PC-9 (cell line): ENCODE measurements around the gene SF3B4. TPM values are rescaled to one million over a fixed set of nuclear protein-coding genes. Genes with fewer than 3 reads are reported as not detected.

Experiments
- BruUV-seq: library from RNA; stranded (reverse); fragments of 400-500 nt; replicated peaks from 2 replicates; lab custom pipeline; 2021; lab: Mats Ljungman, UMichigan
- CTCF ChIA-PET: fragments of 300-600 bp; sonication (Branson Sonifier 250); formaldehyde crosslinking; loops from one replicate; lab custom pipeline; 2022; ENCODE audit warnings: antibody characterized with exemption; lab: Charles Lee
- POLR2A ChIA-PET: fragments of 300-600 bp; sonication (Branson Sonifier 250); formaldehyde crosslinking; loops from one replicate; lab custom pipeline; 2022; ENCODE audit warnings: antibody characterized with exemption; ENCODE audit not compliant: unreplicated experiment; lab: Charles Lee
- DNase-seq, 2 experiments: peaks; one replicate each; pipeline versions ENCODE4 v3.0.0 to v3.0.0-alpha.2; 2015 to 2022; ENCODE audit warnings: mixed read lengths in 1 of 2
- H2AFZ ChIP-seq: fragments of 200-600 bp; sonication (generic); 2 replicates; pipeline ENCODE4 v1.8.1; 2017; ENCODE audit warnings: antibody characterized with exemption
- H3F3A ChIP-seq: fragments of 200-600 bp; sonication (generic); 2 replicates; pipeline ENCODE4 v1.8.1; 2017; ENCODE audit warnings: antibody characterized with exemption, mild to moderate bottlenecking, low read depth; ENCODE audit not compliant: insufficient read depth
- H3K27ac ChIP-seq: fragments of 200-600 bp; sonication (generic); 2 replicates; pipeline ENCODE4 v1.6.1; 2016; ENCODE audit warnings: mixed run types
- H3K27me3 ChIP-seq: fragments of 200-600 bp; sonication (generic); 2 replicates; pipeline ENCODE4 v1.6.1; 2016; ENCODE audit warnings: low read depth, mixed run types; ENCODE audit not compliant: insufficient read depth
- H3K36me3 ChIP-seq: fragments of 200-600 bp; sonication (generic); 2 replicates; pipeline ENCODE4 v1.6.1; 2016; ENCODE audit warnings: low read depth, mixed run types
- H3K4me1 ChIP-seq: fragments of 200-600 bp; sonication (generic); replicated peaks from 2 replicates; pipeline ENCODE4 v1.6.1; 2016; ENCODE audit warnings: mixed run types; ENCODE audit not compliant: insufficient read depth
- H3K4me2 ChIP-seq: fragments of 200-600 bp; sonication (generic); 2 replicates; pipeline ENCODE4 v1.6.1; 2017; ENCODE audit warnings: mixed run types
- H3K4me3 ChIP-seq: fragments of 200-600 bp; sonication (generic); 2 replicates; pipeline ENCODE4 v1.6.1; 2016; ENCODE audit warnings: mixed run types
- H3K79me2 ChIP-seq: fragments of 200-600 bp; sonication (generic); 2 replicates; pipeline ENCODE4 v1.6.1; 2017; ENCODE audit warnings: low read depth, mixed run types
- H3K9me2 ChIP-seq: fragments of 200-600 bp; sonication (generic); 2 replicates; pipeline ENCODE4 v1.8.1; 2017; ENCODE audit warnings: mild to moderate bottlenecking; ENCODE audit not compliant: insufficient read depth
- H3K9me3 ChIP-seq: fragments of 200-600 bp; sonication (generic); 2 replicates; pipeline ENCODE4 v1.8.1; 2016; ENCODE audit warnings: low read depth; ENCODE audit not compliant: insufficient read depth
- H4K20me1 ChIP-seq: fragments of 200-600 bp; sonication (generic); 2 replicates; pipeline ENCODE4 v1.8.1; 2017; ENCODE audit not compliant: insufficient read depth
- EZH2 ChIP-seq: fragments of 200-600 bp; sonication (generic); IDR thresholded peaks from 2 replicates; pipeline ENCODE4 v1.8.0; 2017; ENCODE audit warnings: antibody characterized with exemption, low read depth
- intact Hi-C: fragments of 100-400 bp; cut with micrococcal nuclease; formaldehyde crosslinking; loops from one replicate; pipeline ENCODE4 v1.10.0; 2022; ENCODE audit not compliant: unreplicated experiment
- total RNA-seq: library from RNA; stranded (reverse); gene quantifications from 2 replicates; pipeline ENCODE4 v1.2.3, GENCODE V29; 2021
- TF ChIP-seq, protein P1 (sequence below): fragments of 200-600 bp; sonication (generic); conservative IDR thresholded peaks from 2 replicates; pipeline ENCODE4 v1.6.1; 2017; ENCODE audit warnings: mixed run types, antibody characterized with exemption, mild to moderate bottlenecking, moderate library complexity

The SF3B4 gene
- total RNA-seq, 1 experiment from 2014 or later: 73.1 TPM

DNA sequence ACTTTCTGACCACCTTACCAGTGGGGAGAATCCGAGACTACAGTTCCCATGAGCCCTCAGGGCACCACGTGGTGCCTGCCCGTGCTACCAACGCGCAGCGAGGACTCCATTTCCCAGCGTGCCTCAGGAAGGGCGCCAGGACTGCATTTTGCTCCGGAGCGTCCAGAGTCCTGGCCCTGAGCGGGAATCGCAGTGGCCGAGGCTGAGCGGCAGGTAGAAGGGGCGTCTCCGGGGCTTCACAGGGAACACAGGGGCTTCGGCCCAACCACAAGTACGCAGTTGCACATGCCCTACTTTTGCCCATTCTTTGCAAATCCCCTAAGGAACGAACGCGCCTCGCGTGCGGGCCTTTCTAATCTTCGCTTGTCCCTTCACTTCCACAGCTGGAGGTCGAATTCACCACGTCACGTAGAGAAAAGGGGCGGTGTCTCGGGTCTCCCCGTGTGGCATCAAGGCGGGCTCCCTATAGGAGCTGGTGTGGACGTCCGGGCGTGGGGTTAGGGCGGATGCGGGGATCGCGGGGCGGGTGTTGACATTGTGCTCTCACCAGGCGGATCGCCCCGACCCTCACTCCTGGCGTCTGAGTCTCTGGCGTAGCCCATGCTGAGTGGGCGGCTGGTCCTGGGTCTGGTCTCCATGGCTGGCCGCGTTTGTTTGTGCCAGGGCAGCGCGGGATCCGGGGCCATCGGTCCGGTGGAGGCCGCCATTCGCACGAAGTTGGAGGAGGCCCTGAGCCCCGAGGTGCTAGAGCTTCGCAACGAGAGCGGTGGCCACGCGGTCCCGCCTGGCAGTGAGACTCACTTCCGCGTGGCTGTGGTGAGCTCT is 27.9 kb downstream of the SF3B4 start, which contains the start of gene BOLA1:
TSS of gene BOLA1 (plus strand) at position 109 of the 825 bp plus-strand sequence. CDS start at position 601, 492 bp downstream.
- no peaks in the 10 kb centered on the region for H3K27me3 ChIP-seq
- H3K27ac ChIP-seq: peak within 1 kb of the TSS; percentile 22; the same call in 1 of the 2 replicates
- peak within 1 kb of the TSS; percentile 83 for H3K4me2 ChIP-seq
- H2AFZ ChIP-seq: peak within 1 kb of the TSS; percentile 91
- H3K9me3 ChIP-seq: no peaks in the 10 kb centered on the region
- POLR2A ChIA-PET: interaction anchor here (0.5 kb wide), 1 partner anchor 39 kb away, joined by 7 read pairs; no protein-coding TSS in a partner anchor
- CTCF ChIA-PET: no interaction called here
- H3K4me3 ChIP-seq: peak within 1 kb of the TSS; percentile 67
- peak; percentile 84 to 85 for DNase-seq
- intact Hi-C loops: loop anchor here (2.0 kb wide), 1 partner anchor 167 kb away; the partner anchor contains the start of gene VPS45
- no peaks in the 10 kb centered on the region for H3K9me2 ChIP-seq
- peaks cover 8% of the 10 kb centered on the region; the same call in 1 of the 2 replicates for H3F3A ChIP-seq
- H3K4me1 ChIP-seq: peaks cover 14% of the 10 kb centered on the region
- H3K79me2 ChIP-seq: 0 out of 2 replicates have a peak, but pooled peaks cover 8% of the 10 kb centered on the region
- no TSS peak for BruUV-seq
- no peaks in the 10 kb centered on the region for H3K36me3 ChIP-seq
- TF ChIP-seq, protein P1, sequence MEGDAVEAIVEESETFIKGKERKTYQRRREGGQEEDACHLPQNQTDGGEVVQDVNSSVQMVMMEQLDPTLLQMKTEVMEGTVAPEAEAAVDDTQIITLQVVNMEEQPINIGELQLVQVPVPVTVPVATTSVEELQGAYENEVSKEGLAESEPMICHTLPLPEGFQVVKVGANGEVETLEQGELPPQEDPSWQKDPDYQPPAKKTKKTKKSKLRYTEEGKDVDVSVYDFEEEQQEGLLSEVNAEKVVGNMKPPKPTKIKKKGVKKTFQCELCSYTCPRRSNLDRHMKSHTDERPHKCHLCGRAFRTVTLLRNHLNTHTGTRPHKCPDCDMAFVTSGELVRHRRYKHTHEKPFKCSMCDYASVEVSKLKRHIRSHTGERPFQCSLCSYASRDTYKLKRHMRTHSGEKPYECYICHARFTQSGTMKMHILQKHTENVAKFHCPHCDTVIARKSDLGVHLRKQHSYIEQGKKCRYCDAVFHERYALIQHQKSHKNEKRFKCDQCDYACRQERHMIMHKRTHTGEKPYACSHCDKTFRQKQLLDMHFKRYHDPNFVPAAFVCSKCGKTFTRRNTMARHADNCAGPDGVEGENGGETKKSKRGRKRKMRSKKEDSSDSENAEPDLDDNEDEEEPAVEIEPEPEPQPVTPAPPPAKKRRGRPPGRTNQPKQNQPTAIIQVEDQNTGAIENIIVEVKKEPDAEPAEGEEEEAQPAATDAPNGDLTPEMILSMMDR: no peak
- TF ChIP-seq EZH2: no peak
- 0 out of 2 replicates have a peak, but pooled peaks cover 3% of the 10 kb centered on the region for H4K20me1 ChIP-seq

DNA sequence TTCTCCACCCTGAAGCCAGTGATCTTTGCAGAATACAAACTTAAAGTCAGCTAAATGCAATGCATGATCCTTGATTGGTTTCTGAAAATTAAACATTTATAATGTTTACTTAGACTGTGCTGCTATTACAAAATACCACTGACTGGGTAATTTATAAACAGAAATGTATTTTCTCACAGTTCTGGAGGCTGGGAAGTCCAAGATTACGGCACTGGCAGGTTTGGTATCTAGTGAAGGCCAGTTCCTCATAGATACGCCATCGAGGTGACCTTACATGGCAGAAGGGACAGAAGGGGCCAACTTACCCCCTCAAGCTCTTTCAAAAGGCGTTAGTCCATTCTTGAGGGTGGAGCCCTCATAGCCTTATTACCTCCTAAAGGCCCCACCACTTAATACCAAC is 31.0 kb downstream of the SF3B4 start:
- no peak overlapping the region for H3K27ac ChIP-seq
- H3K4me2 ChIP-seq: no peak overlapping the region
- no peaks in the 10 kb centered on the region for H3K9me3 ChIP-seq
- peaks cover 8% of the 10 kb centered on the region; the same call in 1 of the 2 replicates for H3F3A ChIP-seq
- intact Hi-C loops: no loop called here
- H3K79me2 ChIP-seq: 0 out of 2 replicates have a peak, but pooled peaks cover 8% of the 10 kb centered on the region
- no peaks in the 10 kb centered on the region for H3K27me3 ChIP-seq
- no peak overlapping the region for H2AFZ ChIP-seq
- no peaks in the 10 kb centered on the region for H3K36me3 ChIP-seq
- H3K4me1 ChIP-seq: peaks cover 14% of the 10 kb centered on the region
- TF ChIP-seq, protein P1: no peak
- no peak for TF ChIP-seq EZH2
- no peaks in the 10 kb centered on the region for H3K9me2 ChIP-seq
- no peak overlapping the region for H3K4me3 ChIP-seq
- DNase-seq: no peak
- 0 out of 2 replicates have a peak, but pooled peaks cover 3% of the 10 kb centered on the region for H4K20me1 ChIP-seq
- BruUV-seq: no TSS peak
- CTCF ChIA-PET: no interaction called here
- POLR2A ChIA-PET: no interaction called here

DNA sequence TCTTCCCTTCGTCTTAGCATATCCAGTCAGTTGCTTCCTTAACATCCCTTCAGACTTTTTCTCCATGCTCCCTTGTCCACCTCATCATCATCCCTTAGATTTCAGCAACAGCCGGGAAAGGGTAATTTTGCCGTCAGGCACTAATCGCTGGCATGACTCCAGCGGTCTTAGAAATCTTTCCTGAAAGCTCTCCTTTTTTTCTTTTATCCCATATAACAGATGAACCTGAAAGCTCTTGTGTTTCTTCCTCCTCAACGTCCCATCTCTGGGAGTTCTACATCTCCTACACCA is 38.7 kb downstream of the SF3B4 start:
- ChIA-PET POLR2A (interaction anchor here (1.1 kb wide), 1 partner anchor 50 kb away, joined by 6 read pairs; no protein-coding TSS in a partner anchor), CTCF (no interaction called here)
- peaks cover 12% of the 10 kb centered on the region for H3K79me2 ChIP-seq
- BruUV-seq: no TSS peak
- peak overlapping the region; percentile 90 for H2AFZ ChIP-seq
- peak overlapping the region; percentile 79 for H3K4me3 ChIP-seq
- H3K27me3 ChIP-seq: no peaks in the 10 kb centered on the region
- H3K9me3 ChIP-seq: no peaks in the 10 kb centered on the region
- H3K4me2 ChIP-seq: peak overlapping the region; percentile 94
- peaks cover 26% of the 10 kb centered on the region for H3K4me1 ChIP-seq
- peak in 1 of 2 experiments; percentile 15 for DNase-seq
- H3K36me3 ChIP-seq: no peaks in the 10 kb centered on the region
- peaks cover 41% of the 10 kb centered on the region for H3F3A ChIP-seq
- TF ChIP-seq, protein P1: no peak
- H3K9me2 ChIP-seq: no peaks in the 10 kb centered on the region
- H4K20me1 ChIP-seq: no peaks in the 10 kb centered on the region
- peak overlapping the region; percentile 97 for H3K27ac ChIP-seq
- intact Hi-C loops: loop anchor here (1.0 to 10.0 kb wide), 4 partner anchors 50 to 276 kb away; no protein-coding TSS in a partner anchor
